Erythroblast (primary cell): Measurements from ENCODE around the gene DGAT2.

Experiments
- GATA1 ChIP-seq: IDR thresholded peaks from 2 replicates; pipeline ENCODE4 v1.6.1; 2011; ENCODE audit warnings: low read depth, mild to moderate bottlenecking, control low read depth, low read length, moderate library complexity
- POLR2A ChIP-seq: IDR thresholded peaks from 2 replicates; pipeline ENCODE4 v1.6.1; 2011; ENCODE audit warnings: mild to moderate bottlenecking, low read length

GRCh38 chr11:75849894-75850293 lies 81.3 kb downstream of the DGAT2 start:
- TF ChIP-seq POLR2A (no peak), GATA1 (no peak)
